ENCODE measurements around the gene PEG3. TPM values are rescaled to one million over a fixed set of nuclear protein-coding genes. Genes with fewer than 3 reads are reported as not detected.

PEG3 gene
- total and polyA plus RNA-seq, 8 donors, result 0.72 to 38.2 (median 2.0) TPM

- 61 to 85% (median 74%) methylated on average over 5 of the region's 5 CpGs for WGBS, 5 donors
- no peak for DNase-seq
- no peaks in the 10 kb centered on the region for H3K4me1 ChIP-seq
- H3K36me3 ChIP-seq, result no peaks in the 10 kb centered on the region
- intact Hi-C loops (cut with DNase I; ENCODE audit: low total_unique reads), result no loop called here
- no peak overlapping the region for H3K27ac ChIP-seq
- peaks cover 0 to 8% (median 0%) of the 10 kb centered on the region in 3 donors for H3K27me3 ChIP-seq
- peaks cover 0 to 91% (median 47%) of the 10 kb centered on the region in 4 donors for H3K9me3 ChIP-seq
- no peak overlapping the region for H3K4me3 ChIP-seq
- TF ChIP-seq CTCF (IDR thresholded peaks at IDR 0.05), result no peak
These were observed 40.2 kb upstream of the PEG3 start for GRCh38 chr19:56880592-56881190.

GRCh38 chr19:56877069-56877715, 36.7 kb upstream of the PEG3 start:
- TF ChIP-seq EP300 (IDR thresholded peaks at IDR 0.05), result no peak
- TF ChIP-seq CTCF (IDR thresholded peaks at IDR 0.05), result no peak
- no peaks in the 10 kb centered on the region for H3K4me1 ChIP-seq
- H3K27me3 ChIP-seq, result no peaks in the 10 kb centered on the region
- intact Hi-C loops (cut with DNase I; ENCODE audit: low total_unique reads), result no loop called here
- no peak for DNase-seq
- H3K27ac ChIP-seq, result no peak overlapping the region
- no peaks in the 10 kb centered on the region for H3K36me3 ChIP-seq
- WGBS, 5 donors, result 76 to 87% (median 81%) methylated on average over 19 of the region's 19 CpGs
- H3K9me3 ChIP-seq, result peaks cover 7 to 89% (median 47%) of the 10 kb centered on the region in 4 donors
- H3K4me3 ChIP-seq, result no peak overlapping the region

GRCh38 chr19:56875717-56876116, 35.2 kb upstream of the PEG3 start:
- Histone ChIP-seq H3K27me3 (no peaks in the 10 kb centered on the region), H3K36me3 (no peaks in the 10 kb centered on the region), H3K4me1 (no peaks in the 10 kb centered on the region), H3K27ac (no peak overlapping the region), H3K4me3 (no peak overlapping the region), H3K9me3 (peaks cover 7 to 89% (median 50%) of the 10 kb centered on the region in 4 donors)
- TF ChIP-seq CTCF (IDR thresholded peaks at IDR 0.05) (no peak), EP300 (IDR thresholded peaks at IDR 0.05) (no peak), POLR2AphosphoS5 (IDR thresholded peaks at IDR 0.05) (no peak), POLR2A (IDR thresholded peaks at IDR 0.05) (no peak)
- no peak for DNase-seq
- intact Hi-C loops (cut with DNase I; ENCODE audit: low total_unique reads), result no loop called here
- WGBS, 5 donors, result 42 to 68% (median 62%) methylated on average over 3 of the region's 3 CpGs

- Histone ChIP-seq H3K27me3 (no peaks in the 10 kb centered on the region), H3K4me1 (no peaks in the 10 kb centered on the region), H3K36me3 (no peaks in the 10 kb centered on the region), H3K27ac (no peak overlapping the region), H3K4me3 (no peak overlapping the region), H3K9me3 (peaks cover 7 to 86% (median 49%) of the 10 kb centered on the region in 4 donors)
- WGBS, 5 donors, result 81 to 89% (median 88%) methylated on average over 4 of the region's 4 CpGs
- intact Hi-C loops (cut with DNase I; ENCODE audit: low total_unique reads), result no loop called here
- no peak for TF ChIP-seq EP300 (IDR thresholded peaks at IDR 0.05)
- no peak for TF ChIP-seq POLR2AphosphoS5 (IDR thresholded peaks at IDR 0.05)
- no peak for TF ChIP-seq POLR2A (IDR thresholded peaks at IDR 0.05)
- TF ChIP-seq CTCF (IDR thresholded peaks at IDR 0.05), result no peak
- no peak for DNase-seq
These were observed 34.0 kb upstream of the PEG3 start for GRCh38 chr19:56874530-56874929.

All from stomach (tissue), 9 donors.